WTC11 (cell line): ENCODE results near the gene UGT1A3.

Source experiments
- CBFB ChIP-seq: sonication (generic); formaldehyde crosslinking; IDR thresholded peaks from 2 replicates; pipeline ENCODE4 v1.8.1; 2022; ENCODE audit warnings: mild to moderate bottlenecking, low read depth, missing genetic modification reagents
- CDX4 ChIP-seq: fragments of 250-450 bp; sonication (Bioruptor Pico); IDR thresholded peaks from 2 replicates; pipeline ENCODE4 v1.9.0; 2021; ENCODE audit warnings: moderate library complexity, mild to moderate bottlenecking, inconsistent platforms, borderline replicate concordance
- CREB1 ChIP-seq: sonication (generic); formaldehyde crosslinking; IDR thresholded peaks from 2 replicates; pipeline ENCODE4 v1.8.0; 2023; ENCODE audit warnings: mild to moderate bottlenecking, missing genetic modification reagents
- CREM ChIP-seq: sonication (generic); formaldehyde crosslinking; IDR thresholded peaks from 2 replicates; pipeline ENCODE4 v1.8.1; 2022; ENCODE audit warnings: mild to moderate bottlenecking, missing genetic modification reagents, moderate library complexity
- CTCF ChIP-seq: fragments of 200-600 bp; IDR thresholded peaks from 2 replicates; pipeline ENCODE4 v1.8.0; 2022; ENCODE audit warnings: antibody characterized with exemption
- JAZF1 ChIP-seq: fragments of 250-450 bp; sonication (Bioruptor Pico); IDR thresholded peaks from 2 replicates; pipeline ENCODE4 v1.9.0; 2021; ENCODE audit warnings: moderate library complexity, mild to moderate bottlenecking, inconsistent platforms
- NFE2L1 ChIP-seq: sonication (generic); formaldehyde crosslinking; IDR thresholded peaks from 2 replicates; pipeline ENCODE4 v1.8.1; 2023; ENCODE audit warnings: missing genetic modification reagents
- NR3C1 ChIP-seq: sonication (generic); formaldehyde crosslinking; conservative IDR thresholded peaks from 2 replicates; pipeline ENCODE4 v1.8.1; 2023; ENCODE audit warnings: low read depth, mild to moderate bottlenecking, missing genetic modification reagents
- SP1 ChIP-seq: sonication (generic); formaldehyde crosslinking; conservative IDR thresholded peaks from 2 replicates; pipeline ENCODE4 v1.8.1; 2022; ENCODE audit warnings: missing genetic modification reagents
- TCF7 ChIP-seq: sonication (generic); formaldehyde crosslinking; IDR thresholded peaks from 2 replicates; pipeline ENCODE4 v1.8.0; 2022; ENCODE audit warnings: mild to moderate bottlenecking, low read depth, missing genetic modification reagents, moderate library complexity
- TEAD4 ChIP-seq: sonication (generic); formaldehyde crosslinking; IDR thresholded peaks from 2 replicates; pipeline ENCODE4 v1.8.0; 2022; ENCODE audit warnings: mild to moderate bottlenecking, missing genetic modification reagents
- ZNF281 ChIP-seq: sonication (generic); formaldehyde crosslinking; IDR thresholded peaks from 2 replicates; pipeline ENCODE4 v1.8.0; 2023; ENCODE audit warnings: mild to moderate bottlenecking, missing genetic modification reagents
- ZNF317 ChIP-seq: sonication (generic); formaldehyde crosslinking; IDR thresholded peaks from 2 replicates; pipeline ENCODE4 v1.8.1; 2023; ENCODE audit warnings: low read depth, mild to moderate bottlenecking, moderate library complexity, missing genetic modification reagents, borderline replicate concordance
- ZNF512 ChIP-seq: sonication (generic); formaldehyde crosslinking; IDR thresholded peaks from 2 replicates; pipeline ENCODE4 v1.8.1; 2022; ENCODE audit warnings: missing genetic modification reagents, borderline replicate concordance

- TF ChIP-seq TCF7 (CRISPR knock-in tag) (no peak), CREM (CRISPR knock-in tag) (no peak), NFE2L1 (no peak), ZNF512 (CRISPR knock-in tag) (no peak), ZNF281 (CRISPR knock-in tag) (no peak), CREB1 (CRISPR knock-in tag) (no peak), NR3C1 (no peak), CTCF (no peak), TEAD4 (no peak), JAZF1 (CRISPR knock-in tag) (no peak), CDX4 (CRISPR knock-in tag) (no peak), ZNF317 (CRISPR knock-in tag) (no peak), SP1 (CRISPR knock-in tag) (no peak), CBFB (no peak)
Observed at GRCh38 chr2:233768076-233768475, 39.2 kb downstream of the UGT1A3 start.
